ENCODE measurements around the gene JARID2.
A peak's percentile ranks its signal among the peaks of the same experiment; 100 is the strongest.
"Not testable (repeated sequence)": the region's sequence is repeated elsewhere in the genome, so short reads cannot be mapped to it uniquely, and the experiment has no call there.

Gene JARID2

GRCh38 chr6:15316754-15317153, 70.9 kb downstream of the JARID2 start:
- DNase-seq = no peak

GRCh38 chr6:15317251-15317650, 71.4 kb downstream of the JARID2 start:
- no peak for DNase-seq

- no peak for DNase-seq
These were observed 72.3 kb downstream of the JARID2 start for GRCh38 chr6:15317934-15318902.

GRCh38 chr6:15319677-15320076, 73.8 kb downstream of the JARID2 start:
- no peak for DNase-seq

- no peak for DNase-seq
These were observed 74.8 kb downstream of the JARID2 start for GRCh38 chr6:15320693-15321092.

GRCh38 chr6:15322184-15322583, 76.3 kb downstream of the JARID2 start:
- DNase-seq = no peak

- DNase-seq = no peak
These were observed 77.1 kb downstream of the JARID2 start for GRCh38 chr6:15322781-15323536.

- not testable (repeated sequence) for DNase-seq
These were observed 77.7 kb downstream of the JARID2 start for GRCh38 chr6:15323611-15324010.

- no peak for DNase-seq
These were observed 78.6 kb downstream of the JARID2 start for GRCh38 chr6:15324427-15324985.

GRCh38 chr6:15325540-15325955, 79.7 kb downstream of the JARID2 start:
- DNase-seq = no peak

GRCh38 chr6:15326067-15326614, 80.3 kb downstream of the JARID2 start:
- DNase-seq = no peak

- no peak for DNase-seq
These were observed 81.4 kb downstream of the JARID2 start for GRCh38 chr6:15327271-15327670.

GRCh38 chr6:15329197-15329671, 83.4 kb downstream of the JARID2 start:
- DNase-seq = no peak

GRCh38 chr6:15330174-15330944, 84.5 kb downstream of the JARID2 start:
- no peak for DNase-seq

GRCh38 chr6:15331143-15331542, 85.3 kb downstream of the JARID2 start:
- no peak for DNase-seq

GRCh38 chr6:15331629-15332251, 85.9 kb downstream of the JARID2 start:
- no peak for DNase-seq

GRCh38 chr6:15332446-15332845, 86.6 kb downstream of the JARID2 start:
- no peak for DNase-seq

- no peak for DNase-seq
These were observed 89.5 kb downstream of the JARID2 start for GRCh38 chr6:15335385-15335784.

- no peak for DNase-seq
These were observed 90.0 kb downstream of the JARID2 start for GRCh38 chr6:15335916-15336315.

- peak; percentile 23 for DNase-seq
These were observed 91.2 kb downstream of the JARID2 start for GRCh38 chr6:15336900-15337560.

GRCh38 chr6:15337582-15337981, 91.7 kb downstream of the JARID2 start:
- DNase-seq = no peak
